NCI-H146 treated with DMSO at 0.1 percent for 48 hours (cell line): ENCODE data around the gene HDAC1.
"Not testable (repeated sequence)": the region's sequence is repeated elsewhere in the genome, so short reads cannot be mapped to it uniquely, and the experiment has no call there.

Source experiments
- DNase-seq: peaks from one replicate; lab custom pipeline; 2025; ENCODE audit not compliant: unreplicated experiment; lab: John Stamatoyannopoulos, UW

Gene HDAC1

GRCh38 chr1:32291708-32292538 lies at the start of gene HDAC1:
Gene HDAC1, plus strand, starts transcription at chr1:32292083. Its CDS starts 87 bp downstream, at chr1:32292170.
- DNase-seq = peak; percentile 84

GRCh38 chr1:32242341-32242851 lies 49.5 kb upstream of the HDAC1 start:
- no peak for DNase-seq

GRCh38 chr1:32246888-32247273 lies 45.0 kb upstream of the HDAC1 start, which contains the start of gene FAM167B:
Gene FAM167B, plus strand, starts transcription at chr1:32247222. Its CDS starts 200 bp downstream, at chr1:32247422.
- DNase-seq = no peak

- DNase-seq = no peak
Measured at GRCh38 chr1:32247452-32247851, 44.4 kb upstream of the HDAC1 start.

GRCh38 chr1:32247983-32248889 lies 43.6 kb upstream of the HDAC1 start:
- peak; percentile 36 for DNase-seq

- no peak for DNase-seq
Measured at GRCh38 chr1:32249831-32250525, 41.9 kb upstream of the HDAC1 start.

GRCh38 chr1:32250893-32251716 lies 40.8 kb upstream of the HDAC1 start, which contains the start of gene LCK:
Gene LCK, plus strand, starts transcription at chr1:32251265. Its CDS starts 23,065 bp downstream, at chr1:32274330.
- DNase-seq = no peak

- DNase-seq = no peak
Measured at GRCh38 chr1:32255072-32256071, 36.5 kb upstream of the HDAC1 start.

- no peak for DNase-seq
Measured at GRCh38 chr1:32256473-32257226, 35.2 kb upstream of the HDAC1 start.

GRCh38 chr1:32257227-32257508 lies 34.7 kb upstream of the HDAC1 start:
- no peak for DNase-seq

- DNase-seq = not testable (repeated sequence)
Measured at GRCh38 chr1:32263236-32263593, 28.7 kb upstream of the HDAC1 start.

- no peak for DNase-seq
Measured at GRCh38 chr1:32263744-32264143, 28.1 kb upstream of the HDAC1 start.

GRCh38 chr1:32265846-32266245 lies 26.0 kb upstream of the HDAC1 start:
- DNase-seq = no peak

GRCh38 chr1:32266921-32267591 lies 24.8 kb upstream of the HDAC1 start:
- DNase-seq = no peak

- no peak for DNase-seq
Measured at GRCh38 chr1:32269744-32270143, 22.1 kb upstream of the HDAC1 start.

- DNase-seq = no peak
Measured at GRCh38 chr1:32272557-32273390, 19.1 kb upstream of the HDAC1 start.
